C4-2B (cell line): ENCODE results near the gene KIF23.
A peak's percentile ranks its signal among the peaks of the same experiment; 100 is the strongest.

Experiments used
- H3K27ac ChIP-seq: fragments of 450-650 bp; 2 replicates; pipeline ENCODE4 v1.5.1; 2017
- CTCF ChIP-seq: fragments of 450-650 bp; conservative IDR thresholded peaks from 2 replicates; pipeline ENCODE4 v1.5.1; 2017; ENCODE audit warnings: mild to moderate bottlenecking
- ZFX ChIP-seq: fragments of 450-650 bp; IDR thresholded peaks from 2 replicates; pipeline ENCODE4 v1.6.1; 2017

The KIF23 gene

GRCh38 chr15:69408841-69409240 lies 5.3 kb upstream of the KIF23 start:
- TF ChIP-seq ZFX: no peak
- H3K27ac ChIP-seq: no peak overlapping the region

- peak; percentile 67 for TF ChIP-seq CTCF
- TF ChIP-seq ZFX: no peak
- no peak overlapping the region for H3K27ac ChIP-seq
These were observed 3.8 kb upstream of the KIF23 start for GRCh38 chr15:69410248-69410874.

GRCh38 chr15:69412274-69412673 lies 1.9 kb upstream of the KIF23 start:
- no peak overlapping the region for H3K27ac ChIP-seq
- TF ChIP-seq ZFX: no peak
- TF ChIP-seq CTCF: no peak

GRCh38 chr15:69412701-69413100 lies 1.4 kb upstream of the KIF23 start:
- TF ChIP-seq CTCF (no peak), ZFX (no peak)
- H3K27ac ChIP-seq: no peak overlapping the region

GRCh38 chr15:69414701-69415167 lies 585 bp downstream of the KIF23 start:
- TF ChIP-seq ZFX (peak; percentile 76; the same call in 1 of the 2 replicates), CTCF (no peak)
- peak overlapping the region; percentile 87 for H3K27ac ChIP-seq

GRCh38 chr15:69415381-69415780 lies 1.2 kb downstream of the KIF23 start:
- TF ChIP-seq ZFX: no peak
- TF ChIP-seq CTCF: no peak
- H3K27ac ChIP-seq: no peak overlapping the region

- TF ChIP-seq CTCF: no peak
- TF ChIP-seq ZFX: no peak
- H3K27ac ChIP-seq: no peak overlapping the region
These were observed 3.4 kb downstream of the KIF23 start for GRCh38 chr15:69417581-69417980.

- no peak overlapping the region for H3K27ac ChIP-seq
- no peak for TF ChIP-seq ZFX
- no peak for TF ChIP-seq CTCF
These were observed 7.3 kb downstream of the KIF23 start for GRCh38 chr15:69421498-69421897.
